Iris pigment epithelial cell (primary cell): ENCODE data around the gene ARRDC1.

Experiments
- DNase-seq: peaks from one replicate; pipeline ENCODE4 v3.0.0-alpha.2; 2011; ENCODE audit warnings: low read depth

ARRDC1 gene

DNA sequence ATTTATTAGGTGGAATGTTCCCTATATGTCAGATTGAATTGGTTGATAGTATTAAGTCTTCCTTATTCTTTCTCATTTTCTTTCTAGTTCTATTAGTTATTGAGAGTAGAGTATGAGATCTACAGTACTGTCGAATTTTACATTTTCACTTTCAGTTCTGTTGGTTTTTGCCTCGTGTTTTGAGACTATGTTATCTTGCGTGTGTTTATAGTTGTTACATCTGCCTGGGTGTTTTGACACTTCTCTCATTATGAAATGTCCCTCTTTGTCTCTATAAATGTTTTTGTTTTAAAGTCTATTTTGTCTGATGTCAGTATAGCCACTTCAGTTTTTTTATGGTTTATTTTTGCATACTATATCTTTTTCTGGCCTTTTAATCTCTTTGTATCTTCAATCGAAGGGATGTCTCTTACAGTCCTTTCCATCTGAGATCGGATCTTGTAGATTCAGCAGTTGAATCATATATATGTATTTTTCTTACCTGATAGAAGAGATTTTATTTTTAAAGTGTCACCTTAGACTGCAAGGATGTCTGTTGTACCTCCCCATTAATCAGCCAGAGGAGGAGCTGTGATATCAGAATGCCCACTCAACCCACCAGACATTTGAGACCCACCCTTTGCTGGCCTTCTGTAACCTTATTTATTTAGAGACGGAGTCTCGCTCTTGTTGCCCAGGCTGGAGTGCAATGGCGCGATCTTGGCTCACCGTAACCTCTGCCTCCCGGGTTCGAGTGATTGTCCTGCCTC, 34.0 kb downstream of the ARRDC1 start:
- DNase-seq, result peak; percentile 26

DNA sequence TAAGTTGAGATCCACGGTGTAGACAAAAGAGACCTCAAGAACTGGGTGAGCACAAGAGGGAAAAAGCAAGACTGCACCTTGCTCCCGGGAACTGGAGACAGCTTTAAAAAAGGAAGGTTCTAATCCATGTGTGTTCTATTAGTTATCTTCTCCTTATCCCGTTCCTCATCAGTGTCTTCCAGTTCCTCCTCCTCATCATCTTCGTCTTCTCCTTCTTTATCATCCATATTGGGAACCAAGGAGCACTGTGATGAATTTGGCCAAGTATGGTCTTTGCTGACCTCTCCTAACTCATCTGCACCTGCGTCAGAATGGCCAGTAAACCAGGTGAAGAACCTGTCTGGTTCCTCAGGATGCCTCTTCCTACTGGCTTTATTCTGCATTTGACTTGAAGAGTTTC, 35.4 kb downstream of the ARRDC1 start:
- no peak for DNase-seq

DNA sequence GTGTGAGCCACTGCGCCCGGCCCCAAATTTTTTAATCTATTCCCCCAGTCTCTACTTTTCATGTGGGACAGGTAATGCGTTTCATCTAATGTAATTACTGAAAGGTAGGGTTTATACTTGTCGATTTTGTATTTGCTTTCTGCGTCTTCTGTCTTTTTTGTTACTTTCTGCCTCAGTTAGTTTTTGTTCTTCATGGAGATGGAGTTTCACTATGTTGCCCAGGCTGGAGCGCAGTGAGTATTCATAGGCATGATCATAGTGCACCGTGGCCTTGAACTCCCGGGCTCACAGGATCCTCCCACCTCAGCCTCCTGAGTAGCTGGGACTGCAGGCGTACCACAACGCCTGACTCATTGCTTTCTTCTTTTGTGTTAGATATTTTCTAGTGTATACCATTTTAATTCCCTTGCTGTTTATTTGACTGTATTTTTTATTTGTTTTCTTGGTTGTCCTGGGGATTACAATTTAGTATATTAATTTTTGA, 36.7 kb downstream of the ARRDC1 start:
- DNase-seq, result no peak

DNA sequence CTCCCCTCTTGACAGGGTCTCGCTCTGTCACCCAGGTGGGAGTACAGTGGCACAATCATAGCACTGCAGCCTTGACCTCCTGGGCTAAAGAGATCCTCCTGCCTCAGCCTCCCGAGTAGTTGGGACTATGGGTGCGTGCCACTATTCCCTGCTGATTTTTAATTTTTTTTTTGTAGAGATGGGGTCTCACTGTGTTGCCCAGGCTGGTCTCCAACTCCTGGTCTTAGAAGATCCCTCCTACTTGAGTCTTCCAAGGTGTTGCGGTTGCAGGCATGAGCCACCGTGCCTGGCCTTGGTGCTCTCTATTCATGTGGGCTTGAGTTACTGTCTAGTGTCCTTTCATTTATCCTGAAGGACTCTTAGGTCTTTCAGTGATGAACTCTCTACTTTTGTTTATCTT, 37.4 kb downstream of the ARRDC1 start:
- DNase-seq, result no peak

DNA sequence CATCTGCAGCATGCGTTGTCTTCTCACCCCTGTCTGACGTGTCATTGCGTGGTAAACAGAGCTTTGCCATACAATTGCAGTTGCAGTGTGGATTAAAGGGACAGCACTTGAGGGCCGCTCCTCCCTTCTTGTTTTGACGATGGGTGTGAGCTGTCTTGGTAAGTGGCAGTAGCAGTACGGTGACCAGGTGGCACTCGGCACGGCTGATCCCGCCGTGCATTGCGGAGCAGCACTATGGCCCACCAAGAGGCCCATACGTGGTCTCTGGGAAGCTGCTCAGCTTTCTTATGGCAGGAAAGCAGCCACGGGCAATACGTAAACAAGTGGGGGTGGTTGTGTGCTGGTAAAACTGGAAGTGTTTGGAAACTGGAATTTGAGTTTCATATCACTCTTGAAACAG, 38.4 kb downstream of the ARRDC1 start:
- no peak for DNase-seq

DNA sequence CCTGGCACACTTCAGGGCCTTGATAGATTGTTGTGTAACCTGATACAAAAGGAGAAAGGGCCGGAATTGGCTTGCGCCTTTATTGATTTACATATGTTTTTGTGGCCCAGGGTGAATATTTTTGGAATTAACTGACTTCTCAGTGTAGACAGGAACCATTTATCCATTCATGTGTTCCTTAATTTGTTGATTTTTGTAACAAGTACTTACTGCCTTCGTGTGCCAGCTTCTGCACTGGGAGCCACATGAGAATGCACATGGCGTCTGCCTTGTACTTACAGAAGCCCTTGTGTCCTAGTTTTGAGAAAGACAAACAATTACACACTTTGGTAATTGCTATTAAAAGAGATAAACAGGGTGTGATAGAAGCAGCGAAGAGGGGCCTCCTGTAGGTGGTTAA, 39.7 kb downstream of the ARRDC1 start:
- no peak for DNase-seq

DNA sequence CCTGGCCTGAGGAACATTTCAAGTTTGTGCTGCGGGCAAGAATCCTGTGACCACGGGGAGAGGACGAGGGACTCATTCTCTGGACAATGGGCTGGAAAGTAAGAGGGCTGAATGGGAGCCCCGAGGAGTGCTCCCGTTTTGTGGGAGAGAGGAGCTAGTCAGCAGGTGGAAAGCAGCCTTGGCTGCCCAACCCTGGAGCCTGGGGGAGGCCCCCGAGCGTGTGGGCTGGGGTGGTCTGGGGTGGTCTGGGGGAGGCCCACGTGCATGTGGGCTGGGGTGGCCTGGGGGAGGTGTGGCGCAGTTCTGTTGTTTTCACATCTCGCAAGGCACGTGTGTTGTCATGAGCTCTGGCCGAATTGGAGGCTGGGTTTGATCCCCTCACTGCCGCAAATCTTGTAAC, 40.9 kb downstream of the ARRDC1 start:
- no peak for DNase-seq

DNA sequence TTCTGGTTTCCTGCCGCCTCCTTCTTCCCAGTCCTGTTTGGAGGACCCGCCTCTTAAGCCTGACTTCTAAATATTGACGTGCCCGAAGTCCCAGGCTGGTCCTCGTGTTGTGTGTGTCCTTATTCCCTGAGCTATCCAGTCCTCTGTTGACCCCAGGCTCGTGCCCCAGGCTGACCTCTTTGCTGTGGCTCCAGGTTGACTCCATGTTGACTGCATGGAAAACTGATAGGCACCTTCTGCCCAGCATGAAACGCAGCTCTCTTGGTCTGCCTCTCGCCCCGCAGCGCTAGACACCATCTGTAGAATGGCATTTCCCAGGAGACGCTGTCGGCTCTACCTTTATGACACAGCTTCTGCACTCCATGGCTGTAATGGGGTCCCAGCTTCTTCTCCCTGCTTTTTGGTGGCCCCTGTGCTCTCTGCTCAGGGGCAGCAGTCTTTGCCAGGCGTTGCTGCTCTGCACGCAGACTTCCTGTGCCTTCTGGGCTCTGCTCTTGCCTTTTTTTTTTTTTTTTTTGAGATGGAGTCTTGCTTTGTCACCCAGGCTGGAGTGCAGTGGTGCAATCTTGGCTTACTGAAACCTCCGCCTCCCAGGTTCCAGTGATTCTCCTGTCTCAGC, 41.7 kb downstream of the ARRDC1 start:
- DNase-seq, result no peak

DNA sequence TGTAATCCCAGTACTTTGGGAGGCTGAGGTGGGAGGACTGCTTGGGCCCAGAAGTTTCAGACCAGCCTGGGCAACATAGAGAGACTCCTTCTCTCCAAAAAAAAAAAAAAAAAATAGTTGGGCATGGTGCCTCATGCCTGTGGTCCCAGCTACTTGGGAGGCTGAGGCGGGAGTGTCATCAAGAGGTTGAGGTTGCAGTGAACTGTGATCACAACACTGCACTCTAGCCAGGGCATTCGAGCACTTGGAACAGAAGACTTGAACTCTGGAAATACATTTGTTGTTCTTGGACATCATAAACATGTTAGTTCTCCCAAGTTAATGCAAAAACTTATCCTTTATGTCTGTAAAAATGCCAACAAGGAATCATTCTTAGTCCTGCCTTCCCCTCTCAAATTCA, 42.9 kb downstream of the ARRDC1 start:
- peak; percentile 30 for DNase-seq

DNA sequence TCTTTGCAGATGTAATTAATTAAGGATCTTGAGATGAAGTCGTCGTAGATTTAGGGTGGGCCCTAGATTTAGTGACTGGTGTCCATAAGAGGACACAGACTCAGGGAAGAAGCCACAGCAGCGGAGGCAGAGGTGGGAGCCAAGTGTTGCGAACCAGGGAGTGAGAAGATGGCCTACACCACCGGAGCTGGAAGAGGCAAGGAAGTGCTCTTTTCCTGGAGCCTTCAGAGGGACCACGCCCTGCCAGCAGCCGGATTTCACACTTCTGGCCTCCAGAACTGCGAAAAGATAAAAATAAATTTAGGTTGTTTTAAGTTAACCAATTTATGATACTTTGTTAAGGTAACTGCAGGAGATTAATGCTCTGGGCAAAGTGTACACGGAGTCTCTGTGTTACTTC, 44.1 kb downstream of the ARRDC1 start:
- DNase-seq, result no peak

DNA sequence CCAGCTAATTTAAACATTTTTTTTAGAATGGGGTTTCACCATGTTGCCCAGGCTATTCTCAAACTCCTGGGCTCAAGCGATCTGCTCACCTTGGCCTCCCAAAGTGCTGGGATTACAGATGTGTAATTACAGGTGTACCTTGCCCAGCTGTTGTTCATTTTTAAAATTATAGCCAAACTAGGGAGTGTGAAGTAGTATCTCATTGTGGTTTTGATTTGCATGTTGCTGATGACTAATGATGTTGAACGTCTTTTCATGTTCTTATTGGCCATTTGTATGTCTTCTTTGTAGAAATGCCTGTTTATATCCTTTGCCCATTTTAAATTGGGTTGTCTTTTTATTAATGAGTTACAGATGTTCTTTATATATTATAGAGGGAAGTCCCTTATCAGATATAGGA, 44.8 kb downstream of the ARRDC1 start:
- no peak for DNase-seq

DNA sequence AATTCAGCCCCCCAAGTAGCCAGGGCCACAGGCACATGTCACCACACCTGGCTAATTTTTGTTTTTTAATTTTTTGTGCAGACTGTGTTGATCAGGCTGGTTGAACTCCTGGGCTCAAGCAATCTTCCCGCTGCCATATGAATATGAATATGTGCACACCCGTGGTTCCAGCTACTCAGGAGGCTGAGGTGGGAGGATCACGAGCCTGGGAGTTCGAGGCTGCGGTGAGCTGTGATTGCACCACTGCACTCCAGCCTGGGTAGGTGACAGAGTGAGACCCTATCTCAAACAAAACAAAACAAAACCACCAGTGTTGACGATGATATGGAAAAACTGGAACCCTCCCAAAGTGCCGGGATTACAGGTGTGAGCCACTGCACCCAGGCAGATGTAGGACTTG, 45.3 kb downstream of the ARRDC1 start:
- no peak for DNase-seq

DNA sequence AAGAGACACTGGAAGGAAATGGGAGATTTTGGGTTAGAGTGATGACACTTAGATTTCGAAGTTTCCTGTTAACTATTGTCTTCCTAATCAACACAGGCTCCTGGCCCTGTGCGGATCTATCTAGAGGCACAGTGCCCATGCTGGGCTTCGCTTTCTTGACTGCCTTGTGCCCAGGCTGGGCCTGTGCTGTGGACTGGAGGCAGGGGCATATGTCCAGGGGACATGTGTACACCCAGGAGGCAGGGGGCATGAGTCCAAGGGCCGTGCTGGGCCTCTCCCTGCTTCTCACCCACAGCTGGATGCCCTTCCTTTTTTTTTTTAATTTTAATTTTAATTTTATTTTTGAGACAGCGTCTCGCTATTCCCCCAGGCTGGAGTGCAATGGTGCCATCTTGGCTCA, 50.9 kb downstream of the ARRDC1 start:
- no peak for DNase-seq

DNA sequence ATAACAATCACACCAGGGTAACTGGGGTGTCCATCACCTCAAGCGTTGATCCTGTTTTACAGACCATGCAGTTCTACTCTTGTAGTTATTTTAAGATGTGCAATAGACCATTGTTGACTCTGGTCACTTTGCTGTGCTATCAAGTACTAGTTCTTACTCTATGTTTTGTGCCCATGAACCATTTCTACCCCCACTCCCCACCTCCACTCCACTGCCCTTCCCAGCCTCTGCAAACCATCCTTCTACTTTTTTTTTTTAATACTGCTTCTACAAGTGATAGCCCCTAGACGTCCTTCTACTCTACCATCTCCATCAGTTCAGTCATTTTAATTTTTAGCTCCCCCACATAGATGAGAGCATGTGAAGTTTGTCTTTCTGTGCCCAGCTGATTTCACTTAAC, 52.1 kb downstream of the ARRDC1 start:
- DNase-seq, result no peak

DNA sequence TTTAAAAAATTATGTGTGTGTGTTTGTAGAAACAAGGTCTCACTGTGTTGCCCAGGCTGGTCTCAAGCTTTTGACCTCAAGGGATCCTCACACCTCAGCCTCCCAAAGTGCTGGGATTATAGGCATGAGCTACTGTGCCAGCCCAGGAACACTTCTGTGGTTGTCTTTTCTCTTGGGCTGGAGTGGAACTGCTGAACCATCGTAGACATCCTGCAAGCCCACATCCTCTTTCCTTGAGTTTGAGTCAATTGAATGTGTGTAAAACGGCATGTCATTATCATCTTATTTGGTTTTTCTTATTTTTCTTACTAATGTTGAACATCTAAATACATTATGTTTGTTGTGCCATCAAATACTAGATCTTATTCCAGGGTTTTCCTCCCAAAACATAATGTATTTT, 53.3 kb downstream of the ARRDC1 start:
- DNase-seq, result no peak

DNA sequence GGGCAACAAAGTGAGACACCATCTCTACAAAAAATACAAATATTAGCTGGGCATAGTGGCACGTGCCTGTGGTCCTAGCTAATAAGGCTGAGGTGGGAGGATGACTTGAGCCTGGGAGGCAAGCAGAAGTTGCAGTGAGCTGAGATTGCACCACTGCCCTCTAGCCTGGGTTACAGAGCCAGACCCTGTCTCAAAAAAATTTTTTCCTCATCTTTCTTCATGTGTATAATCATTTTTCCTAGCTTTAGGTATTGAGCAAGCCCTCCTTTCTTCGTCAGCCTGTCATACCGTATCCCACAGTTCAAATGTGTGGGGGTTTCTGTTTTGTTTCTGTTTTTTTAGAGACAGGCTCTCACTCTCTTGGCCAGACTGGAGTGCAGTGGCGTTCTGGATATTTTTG, 54.7 kb downstream of the ARRDC1 start:
- no peak for DNase-seq

DNA sequence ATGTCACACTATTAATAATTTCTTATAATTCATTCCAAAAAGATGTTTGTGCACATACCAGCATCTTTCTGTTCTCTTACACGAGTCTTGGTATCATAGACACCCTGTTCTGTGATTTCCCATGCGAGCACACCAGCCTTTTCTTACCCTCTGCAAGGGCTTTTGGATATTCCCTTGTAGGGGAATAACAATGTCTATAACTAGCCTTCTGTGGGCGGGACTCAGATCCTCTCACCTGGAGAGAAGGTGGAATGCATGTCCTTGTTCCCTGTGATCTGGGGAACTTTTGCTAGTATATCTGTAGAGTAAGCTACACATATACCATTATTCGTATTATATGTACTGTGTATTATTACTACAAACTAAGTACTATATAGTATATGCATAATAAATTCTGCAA, 58.1 kb downstream of the ARRDC1 start:
- DNase-seq, result no peak

DNA sequence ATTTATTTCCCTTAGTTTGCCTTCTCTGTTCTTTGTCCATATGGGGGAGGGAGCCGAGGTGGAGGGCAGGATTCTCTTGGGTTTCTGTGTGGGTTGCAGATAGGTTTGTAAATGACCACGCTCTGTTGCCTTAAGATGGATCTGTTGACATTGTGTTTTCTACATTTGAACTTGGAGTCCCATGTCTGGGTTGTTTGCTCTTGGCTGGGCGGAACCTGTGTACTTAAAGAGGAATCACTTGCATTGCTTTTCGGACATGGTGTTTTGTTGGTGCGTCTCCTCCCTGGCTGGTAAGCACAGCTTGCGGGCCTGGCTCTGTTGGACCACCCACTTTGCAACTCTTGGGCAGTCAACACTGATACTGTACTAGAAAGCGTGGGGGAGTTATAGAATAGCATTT, 59.2 kb downstream of the ARRDC1 start:
- no peak for DNase-seq
